Head of caudate nucleus (tissue), 42 donors: ENCODE measurements around the gene TRIM62.
A peak's percentile ranks its signal among the peaks of the same experiment; 100 is the strongest.

Experiments used
- DNase-seq, 42 donors: peaks; one replicate each; pipeline versions ENCODE4 v3.0.0 to v3.0.0-alpha.2; 2020 to 2021; ENCODE audit warnings: mixed read lengths in 7 of 42
- intact Hi-C: fragments of 100-400 bp; cut with DNase I; formaldehyde crosslinking; loops from one replicate; pipeline ENCODE4 v1.15.0; 2022

Gene TRIM62

GRCh38 chr1:33165209-33165608 lies 16.6 kb downstream of the TRIM62 start:
- DNase-seq, result no peak

DNA sequence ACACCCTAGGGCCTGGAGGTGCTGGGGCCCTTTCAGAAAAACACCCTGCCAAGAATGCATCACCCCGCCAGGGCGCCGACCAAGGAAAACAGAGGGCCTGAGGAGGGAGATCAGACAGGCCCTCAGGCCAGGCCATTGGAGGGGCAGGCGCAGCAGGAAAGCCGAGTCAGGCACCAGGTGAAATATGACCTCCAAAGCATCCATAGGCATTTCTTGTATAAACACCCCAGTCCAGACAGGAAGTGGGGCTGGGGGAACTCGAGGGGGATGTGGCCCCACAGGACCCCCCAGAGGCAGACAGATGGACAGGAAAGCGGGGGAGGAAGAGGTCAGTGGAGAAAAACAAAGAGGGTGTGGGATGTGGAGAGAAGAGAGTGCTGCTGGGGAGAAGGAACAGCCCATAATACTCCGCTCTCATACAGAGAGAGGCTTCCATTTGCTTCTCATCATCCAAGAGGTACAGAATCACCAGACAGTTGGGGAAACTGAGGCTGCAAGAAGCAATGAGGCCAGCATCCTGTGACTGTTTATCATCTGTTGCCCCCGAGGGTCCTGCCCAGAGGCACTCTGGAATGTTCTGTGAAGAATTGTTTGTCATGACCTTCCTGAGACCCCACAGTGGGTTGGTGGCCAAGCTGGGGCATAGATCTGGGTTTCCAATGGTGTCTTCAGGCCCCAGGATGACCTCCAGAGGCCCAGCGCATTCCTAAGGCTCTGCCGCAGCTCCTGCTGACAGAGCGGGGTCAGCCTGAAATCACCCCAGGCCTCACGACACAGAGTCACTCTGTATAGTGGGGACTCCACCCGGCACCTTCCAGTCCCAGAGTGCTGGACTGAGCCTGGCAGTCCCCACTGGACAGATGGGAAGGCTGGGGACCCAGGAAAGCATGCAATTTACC lies 18.0 kb downstream of the TRIM62 start:
- intact Hi-C loops, result no loop called here
- no peak for DNase-seq

More at GRCh38 chr1:33165209-33165608, 16.6 kb downstream of the TRIM62 start:
- intact Hi-C loops, result no loop called here

GRCh38 chr1:33162141-33162540 lies 19.7 kb downstream of the TRIM62 start:
- DNase-seq, result no peak
- intact Hi-C loops, result no loop called here

- peak; percentile 67 to 95 (median 85) for DNase-seq
- intact Hi-C loops, result no loop called here
Observed at GRCh38 chr1:33161061-33161681, 20.7 kb downstream of the TRIM62 start.

DNA sequence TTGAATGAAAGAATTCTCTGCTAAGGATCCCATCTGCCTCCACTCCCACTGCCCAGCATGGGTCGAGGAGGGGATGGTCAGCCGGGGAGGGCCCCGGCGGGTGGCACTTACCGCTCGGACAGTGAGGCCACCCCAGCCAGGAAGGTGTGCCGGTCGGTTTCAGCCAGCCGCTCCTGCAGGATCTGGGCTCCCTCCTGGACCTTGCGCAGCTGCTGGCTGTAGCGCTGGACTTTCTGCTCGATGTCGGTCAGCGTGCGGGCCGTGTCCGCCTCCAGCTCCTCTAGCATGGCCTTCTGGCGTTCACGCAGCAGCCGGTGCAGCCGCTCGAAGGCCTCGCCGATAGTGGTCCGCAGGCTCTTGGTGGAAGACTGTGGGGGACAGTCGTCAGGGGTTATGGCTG lies 22.3 kb downstream of the TRIM62 start:
- intact Hi-C loops, result no loop called here
- no peak for DNase-seq

DNA sequence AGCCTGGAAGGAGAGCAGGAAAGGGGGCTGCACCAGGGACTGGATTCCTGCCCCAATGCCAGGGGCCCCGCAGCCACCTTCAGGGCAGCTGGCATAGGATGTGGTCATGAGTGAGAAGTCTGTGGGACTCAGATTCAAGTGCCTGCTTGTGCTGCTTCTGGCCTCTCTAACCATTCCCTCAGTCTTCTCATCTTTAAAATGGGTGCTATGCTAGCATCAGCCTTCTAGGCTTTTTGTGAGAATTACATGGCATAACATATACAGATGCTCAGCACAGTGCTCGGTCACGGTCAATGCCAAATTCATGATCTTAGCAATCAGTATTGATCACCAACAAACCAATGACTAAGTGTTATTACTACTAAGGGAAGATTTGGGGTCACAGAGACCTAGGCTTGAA lies 23.5 kb downstream of the TRIM62 start:
- intact Hi-C loops, result no loop called here
- DNase-seq, result no peak

DNA sequence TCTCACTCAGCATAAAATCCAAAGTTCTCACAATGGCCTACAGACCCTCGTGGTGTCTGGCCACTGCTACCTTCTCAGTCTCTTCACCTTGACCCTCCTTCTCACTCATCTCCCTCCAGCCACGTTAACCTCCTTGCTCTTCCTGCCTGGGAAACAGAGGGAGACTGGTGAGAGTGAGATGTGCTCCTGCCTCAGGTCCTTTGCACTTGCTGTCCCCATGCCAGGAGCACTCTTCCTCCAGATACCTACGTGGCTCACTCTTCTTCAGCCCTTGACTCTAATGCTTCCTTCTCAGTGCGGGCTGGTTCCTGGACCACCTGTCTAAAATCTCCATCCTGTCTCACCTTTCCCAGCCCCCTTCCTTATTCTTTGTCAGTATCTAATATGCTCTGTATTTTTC lies 24.7 kb downstream of the TRIM62 start:
- DNase-seq, result no peak
- intact Hi-C loops, result no loop called here

DNA sequence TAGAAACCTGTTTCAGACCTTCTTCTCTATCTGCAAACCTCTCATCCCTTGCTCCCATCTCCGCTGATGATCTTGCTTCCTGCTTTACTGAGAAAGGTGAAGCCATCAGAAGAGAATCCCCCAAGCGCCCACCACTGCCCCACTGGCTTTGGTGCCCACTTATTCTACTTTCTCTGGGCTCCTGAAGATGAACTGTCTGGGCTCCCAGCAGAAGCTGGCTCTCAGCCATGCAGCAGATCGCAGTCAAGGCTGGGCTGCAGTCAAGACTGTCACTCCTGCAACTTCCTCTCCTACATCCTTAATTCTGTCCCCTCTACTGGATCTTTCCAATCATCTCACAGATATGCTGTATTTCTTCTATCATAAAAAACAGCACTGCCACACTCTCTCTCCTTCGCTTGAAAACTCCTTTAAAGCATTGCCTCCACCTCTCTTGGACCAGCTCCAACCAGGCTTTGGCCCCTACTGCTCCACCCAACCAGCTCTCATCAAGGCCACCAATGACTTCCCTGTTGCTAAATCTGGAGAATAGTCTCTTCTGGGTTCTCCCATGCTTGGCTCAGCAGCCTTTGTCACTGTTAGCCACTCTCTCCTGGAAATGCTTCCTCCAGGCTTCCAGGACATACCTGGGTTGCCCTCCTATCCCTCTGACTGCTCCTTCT lies 25.8 kb downstream of the TRIM62 start:
- intact Hi-C loops, result no loop called here
- DNase-seq, result no peak

GRCh38 chr1:33153650-33154049 lies 28.2 kb downstream of the TRIM62 start:
- intact Hi-C loops, result no loop called here
- no peak for DNase-seq

DNA sequence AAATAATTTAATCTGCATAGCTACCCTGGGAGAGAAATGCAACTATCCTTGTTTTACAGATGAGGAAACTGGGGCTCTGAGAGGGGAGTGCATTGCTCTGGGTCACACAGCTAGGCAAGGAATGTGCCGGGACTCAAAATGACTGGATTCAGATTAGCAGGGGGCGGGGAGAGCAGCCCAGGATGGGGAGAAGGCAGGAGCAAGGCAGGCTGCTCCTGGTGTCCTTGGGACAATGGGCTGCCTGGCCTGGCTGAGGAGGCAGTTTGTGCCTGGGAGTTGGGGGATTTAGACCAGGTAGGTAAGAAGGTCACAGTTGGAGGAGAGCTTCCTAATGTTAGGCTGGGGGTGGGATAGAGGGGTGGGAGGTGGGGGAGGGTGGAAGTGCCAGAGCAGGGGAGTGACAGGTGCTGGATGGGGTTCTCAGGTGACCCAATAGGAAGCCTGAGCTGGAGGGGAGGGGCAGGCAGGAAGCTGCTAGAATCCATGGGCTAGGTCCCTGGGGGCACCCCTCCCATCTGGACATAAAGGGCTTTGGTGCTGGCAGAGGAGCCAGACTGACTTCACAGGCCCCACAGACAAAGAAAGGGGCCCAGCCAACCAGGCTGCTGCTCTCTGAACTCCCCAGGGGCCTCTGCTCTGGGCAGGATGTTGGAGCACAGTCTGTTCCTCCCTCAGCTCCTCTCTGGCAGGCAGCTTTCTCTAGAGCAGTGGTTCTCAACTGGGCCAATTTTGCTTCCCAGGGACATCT lies 29.0 kb downstream of the TRIM62 start:
- intact Hi-C loops, result no loop called here

GRCh38 chr1:33151116-33151515 lies 30.7 kb downstream of the TRIM62 start:
- DNase-seq, result peak in 1 of 42 donors; percentile 29
- intact Hi-C loops, result no loop called here

More for the DNA sequence above, 29.0 kb downstream of the TRIM62 start:
- peak; percentile 56 to 92 (median 76) for DNase-seq

DNA sequence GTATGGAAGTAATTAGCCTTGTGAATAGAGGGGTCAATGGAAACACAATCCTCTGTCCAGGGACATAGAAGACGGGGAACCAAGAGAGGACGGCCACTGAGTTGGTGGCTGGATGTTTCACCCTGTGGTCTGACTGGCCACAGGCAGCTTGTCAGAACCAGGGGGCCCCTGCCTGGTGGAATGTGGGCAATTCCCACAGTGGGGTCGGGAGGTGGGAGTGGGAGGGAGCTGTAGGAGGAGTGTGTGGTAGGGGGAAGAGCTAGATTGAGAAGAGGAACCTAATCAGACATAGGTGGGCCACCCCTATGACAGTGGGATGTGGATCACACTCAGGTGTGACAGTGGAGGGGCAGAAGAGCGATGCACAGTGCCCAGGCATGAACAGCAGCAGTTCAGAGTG lies 31.3 kb downstream of the TRIM62 start:
- DNase-seq, result no peak
- intact Hi-C loops, result no loop called here

GRCh38 chr1:33149453-33150190 lies 32.2 kb downstream of the TRIM62 start:
- intact Hi-C loops, result no loop called here
- DNase-seq, result no peak

- intact Hi-C loops, result no loop called here
- no peak for DNase-seq
Observed at GRCh38 chr1:33148615-33149014, 33.2 kb downstream of the TRIM62 start.

DNA sequence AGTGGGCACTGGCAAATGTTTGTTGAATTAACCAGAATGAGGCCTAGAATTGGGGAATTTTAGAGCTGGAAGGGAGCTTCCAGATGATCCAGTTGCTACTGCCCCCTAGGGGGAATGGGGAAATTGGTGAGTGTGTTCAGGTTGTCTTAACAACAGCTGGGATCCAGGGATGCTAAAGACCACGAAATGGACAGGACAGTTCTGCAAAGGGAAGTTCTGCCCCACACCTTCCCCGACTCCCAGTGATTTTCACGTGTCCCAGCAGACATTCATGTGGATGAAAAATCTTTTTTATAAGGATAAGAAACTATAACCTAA lies 33.9 kb downstream of the TRIM62 start:
- intact Hi-C loops, result no loop called here
- DNase-seq, result no peak

GRCh38 chr1:33147275-33147996 lies 34.4 kb downstream of the TRIM62 start:
- intact Hi-C loops, result no loop called here
- DNase-seq, result no peak

DNA sequence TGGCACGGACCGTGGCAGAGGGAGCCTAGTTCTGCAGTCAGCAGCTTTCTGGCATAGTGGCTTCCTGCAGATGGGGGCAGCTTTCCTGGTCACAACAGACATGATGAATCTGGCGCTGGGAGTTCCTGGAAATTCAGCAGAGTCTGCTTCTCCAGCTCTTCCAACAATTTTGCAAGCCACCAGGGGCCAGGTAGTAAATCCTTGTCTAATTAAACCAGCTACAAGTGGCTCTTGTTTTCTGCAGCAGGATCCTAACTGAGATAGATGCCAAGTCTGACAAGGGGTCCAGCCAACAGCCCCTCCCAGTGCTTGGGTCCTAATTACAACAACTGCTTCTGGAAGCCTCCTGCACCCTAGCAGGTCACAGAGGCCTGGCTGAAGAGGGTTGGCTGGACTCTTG lies 35.8 kb downstream of the TRIM62 start:
- intact Hi-C loops, result no loop called here
- DNase-seq, result no peak

DNA sequence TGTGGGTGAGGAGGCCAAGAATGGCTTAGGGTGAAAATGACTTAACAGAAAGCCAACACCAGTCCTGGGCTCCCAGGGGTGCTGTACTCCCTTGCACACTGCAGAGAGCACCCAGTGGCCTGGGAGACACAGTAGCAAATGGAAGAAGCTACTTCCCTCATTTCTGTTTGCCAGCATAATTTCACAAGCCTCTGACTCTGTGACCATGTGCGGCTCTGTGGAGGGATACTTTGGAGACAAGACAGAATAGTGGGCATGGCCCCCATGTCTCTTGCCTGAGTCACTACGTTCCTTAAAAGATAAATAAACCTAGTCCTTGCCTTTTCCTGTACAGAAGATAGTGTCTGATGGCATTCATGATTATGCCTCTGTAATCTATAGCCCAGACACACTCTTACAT lies 38.1 kb downstream of the TRIM62 start:
- intact Hi-C loops, result no loop called here
- no peak for DNase-seq
